Measurements from ENCODE around the gene ATOH1. TPM values are rescaled to one million over a fixed set of nuclear protein-coding genes. Genes with fewer than 3 reads are reported as not detected.

The ATOH1 gene, protein sequence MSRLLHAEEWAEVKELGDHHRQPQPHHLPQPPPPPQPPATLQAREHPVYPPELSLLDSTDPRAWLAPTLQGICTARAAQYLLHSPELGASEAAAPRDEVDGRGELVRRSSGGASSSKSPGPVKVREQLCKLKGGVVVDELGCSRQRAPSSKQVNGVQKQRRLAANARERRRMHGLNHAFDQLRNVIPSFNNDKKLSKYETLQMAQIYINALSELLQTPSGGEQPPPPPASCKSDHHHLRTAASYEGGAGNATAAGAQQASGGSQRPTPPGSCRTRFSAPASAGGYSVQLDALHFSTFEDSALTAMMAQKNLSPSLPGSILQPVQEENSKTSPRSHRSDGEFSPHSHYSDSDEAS
- not detected in 2 replicates for total RNA-seq

DNA sequence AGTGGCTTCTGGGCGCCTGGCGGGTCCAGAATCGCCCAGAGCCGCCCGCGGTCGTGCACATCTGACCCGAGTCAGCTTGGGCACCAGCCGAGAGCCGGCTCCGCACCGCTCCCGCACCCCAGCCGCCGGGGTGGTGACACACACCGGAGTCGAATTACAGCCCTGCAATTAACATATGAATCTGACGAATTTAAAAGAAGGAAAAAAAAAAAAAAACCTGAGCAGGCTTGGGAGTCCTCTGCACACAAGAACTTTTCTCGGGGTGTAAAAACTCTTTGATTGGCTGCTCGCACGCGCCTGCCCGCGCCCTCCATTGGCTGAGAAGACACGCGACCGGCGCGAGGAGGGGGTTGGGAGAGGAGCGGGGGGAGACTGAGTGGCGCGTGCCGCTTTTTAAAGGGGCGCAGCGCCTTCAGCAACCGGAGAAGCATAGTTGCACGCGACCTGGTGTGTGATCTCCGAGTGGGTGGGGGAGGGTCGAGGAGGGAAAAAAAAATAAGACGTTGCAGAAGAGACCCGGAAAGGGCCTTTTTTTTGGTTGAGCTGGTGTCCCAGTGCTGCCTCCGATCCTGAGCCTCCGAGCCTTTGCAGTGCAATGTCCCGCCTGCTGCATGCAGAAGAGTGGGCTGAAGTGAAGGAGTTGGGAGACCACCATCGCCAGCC lies at the start of gene ATOH1:
Gene ATOH1, plus strand, starts transcription at position 422 of the 663 bp plus-strand sequence. Its CDS starts 174 bp downstream, at position 596.

All from hair follicular keratinocyte (primary cell).